Liver (tissue), 9 donors: Measurements from ENCODE around the gene RNF220. TPM values are rescaled to one million over a fixed set of nuclear protein-coding genes. Genes with fewer than 3 reads are reported as not detected.

Experiments
- DNase-seq: peaks from one replicate; pipeline ENCODE4 v3.0.0-alpha.2; 2017; ENCODE audit warnings: low spot score
- H3K27ac ChIP-seq, 2 donors: one replicate each; pipeline ENCODE4 v1.7.0; 2013; ENCODE audit warnings: inconsistent platforms in 2 of 2, low read length in 2 of 2, control low read depth in 1 of 2, low read depth in 1 of 2, mild to moderate bottlenecking in 1 of 2
- H3K27me3 ChIP-seq, 4 donors: one replicate each; pipeline versions ENCODE4 v1.6.1 to v1.7.0; 2013; ENCODE audit warnings: low read length in 3 of 4, inconsistent platforms in 1 of 4, mild to moderate bottlenecking in 1 of 4, moderate library complexity in 1 of 4; ENCODE audit not compliant: control insufficient read depth in 4 of 4, insufficient read depth in 4 of 4
- H3K36me3 ChIP-seq, 4 donors: one replicate each; pipeline versions ENCODE4 v1.6.1 to v1.7.0; 2013; ENCODE audit warnings: low read length in 3 of 4, mild to moderate bottlenecking in 3 of 4, low read depth in 1 of 4, moderate library complexity in 1 of 4; ENCODE audit not compliant: control insufficient read depth in 4 of 4, insufficient read depth in 3 of 4
- H3K4me1 ChIP-seq, 4 donors: one replicate each; pipeline versions ENCODE4 v1.6.1 to v1.7.0; 2013; ENCODE audit warnings: low read length in 3 of 4, mild to moderate bottlenecking in 3 of 4, moderate library complexity in 1 of 4; ENCODE audit not compliant: control insufficient read depth in 4 of 4, insufficient read depth in 4 of 4
- H3K4me3 ChIP-seq, 3 donors: one replicate each; pipeline versions ENCODE4 v1.6.1 to v1.7.0; 2013; ENCODE audit warnings: low read length in 3 of 3, control low read depth in 1 of 3, low read depth in 1 of 3, mild to moderate bottlenecking in 1 of 3
- H3K9ac ChIP-seq, 2 donors: one replicate each; pipeline ENCODE4 v1.7.0; 2013; ENCODE audit warnings: low read length in 2 of 2, mild to moderate bottlenecking in 2 of 2, moderate library complexity in 2 of 2, control low read depth in 1 of 2, low read depth in 1 of 2
- H3K9me3 ChIP-seq, 4 donors: one replicate each; pipeline versions ENCODE4 v1.6.1 to v1.7.0; 2013; ENCODE audit warnings: low read length in 3 of 4; ENCODE audit not compliant: control insufficient read depth in 4 of 4
- ATF3 ChIP-seq: IDR thresholded peaks from 2 replicates; pipeline ENCODE4 v1.6.1; 2016; ENCODE audit warnings: antibody characterized with exemption
- CTCF ChIP-seq: fragments of 150-350 bp; IDR thresholded peaks from 2 replicates; pipeline ENCODE4 v1.5.1; 2017; ENCODE audit warnings: improper control_type of control experiment, low read depth, low read length; ENCODE audit not compliant: missing input control
- EGR1 ChIP-seq, 2 donors: IDR thresholded peaks; 2 replicates each; pipeline ENCODE4 v1.6.1; 2016 to 2018; ENCODE audit warnings: antibody characterized with exemption in 2 of 2, low read depth in 2 of 2
- FOXA1 ChIP-seq: IDR thresholded peaks from 2 replicates; pipeline ENCODE4 v1.6.1; 2016; ENCODE audit warnings: antibody characterized with exemption
- FOXA2 ChIP-seq: IDR thresholded peaks from 2 replicates; pipeline ENCODE4 v1.6.1; 2016; ENCODE audit warnings: antibody characterized with exemption
- GABPA ChIP-seq, 2 donors: IDR thresholded peaks in 1 of 2; conservative IDR thresholded peaks in 1 of 2; 2 replicates each; pipeline ENCODE4 v1.6.1; 2016; ENCODE audit warnings: antibody characterized with exemption in 2 of 2, mild to moderate bottlenecking in 1 of 2, moderate library complexity in 1 of 2
- HNF4A ChIP-seq, 2 donors: conservative IDR thresholded peaks; 2 replicates each; pipeline ENCODE4 v1.6.1; 2016; ENCODE audit warnings: antibody characterized with exemption in 2 of 2, mild to moderate bottlenecking in 2 of 2
- HNF4G ChIP-seq: IDR thresholded peaks from 2 replicates; pipeline ENCODE4 v1.6.1; 2016; ENCODE audit warnings: antibody characterized with exemption
- JUND ChIP-seq, 2 donors: IDR thresholded peaks; 2 replicates each; pipeline ENCODE4 v1.6.1; 2016; ENCODE audit warnings: antibody characterized with exemption in 2 of 2
- NR2F2 ChIP-seq: IDR thresholded peaks from 2 replicates; pipeline ENCODE4 v1.6.1; 2016; ENCODE audit warnings: antibody characterized with exemption
- RAD21 ChIP-seq, 2 donors: IDR thresholded peaks; 2 replicates each; pipeline ENCODE4 v1.6.1; 2016; ENCODE audit warnings: antibody characterized with exemption in 2 of 2, mild to moderate bottlenecking in 2 of 2
- REST ChIP-seq: IDR thresholded peaks from 2 replicates; pipeline ENCODE4 v1.6.1; 2016; ENCODE audit warnings: antibody characterized with exemption, mild to moderate bottlenecking
- RXRA ChIP-seq, 2 donors: IDR thresholded peaks; 2 replicates each; pipeline ENCODE4 v1.6.1; 2017 to 2018; ENCODE audit warnings: antibody characterized with exemption in 2 of 2, mild to moderate bottlenecking in 1 of 2
- SP1 ChIP-seq: IDR thresholded peaks from 2 replicates; pipeline ENCODE4 v1.6.1; 2018; ENCODE audit warnings: antibody characterized with exemption, mild to moderate bottlenecking
- TAF1 ChIP-seq: conservative IDR thresholded peaks from 2 replicates; pipeline ENCODE4 v1.6.1; 2016; ENCODE audit warnings: antibody characterized with exemption, mild to moderate bottlenecking
- YY1 ChIP-seq: IDR thresholded peaks from 2 replicates; pipeline ENCODE4 v1.6.1; 2016; ENCODE audit warnings: antibody characterized with exemption, mild to moderate bottlenecking
- ZBTB33 ChIP-seq: IDR thresholded peaks from 2 replicates; pipeline ENCODE4 v1.6.1; 2016; ENCODE audit warnings: antibody characterized with exemption
- WGBS: extraction: QIAGEN DNeasy Blood & Tissue Kit; methylation state at CpG from one replicate; pipeline ENCODE4 v1.1.7; 2013; 5-methylcytosine and 5-hydroxymethylcytosine counted together
- polyA plus RNA-seq, 2 donors: library from polyadenylated mRNA; stranded (reverse) in 1 of 2; unstranded in 1 of 2; fragments of 200-250 nt in 1 of 2; fragments of >200 nt in 1 of 2; fragmentation: Nextera tagmentation in 1 of 2; extraction: Ambion mirVana in 1 of 2; gene quantifications; one replicate each; pipeline versions ENCODE4 v1.2.1 to v1.2.3, GENCODE V29; 2013 to 2015
- total RNA-seq, 2 donors: library from RNA; depleted of rRNA; stranded (reverse); fragments of >200 nt; gene quantifications; one replicate each; pipeline ENCODE4 v1.2.3, GENCODE V29; 2014
- TF ChIP-seq, protein P1 (sequence below): IDR thresholded peaks from 2 replicates; pipeline ENCODE4 v1.6.1; 2016; ENCODE audit warnings: antibody characterized with exemption
- donor health status: healthy.
- donor health status: healthy.
- donor health status: healthy.
- donor health status: healthy.
- donor health status: healthy.

RNF220 gene
- total and polyA plus RNA-seq, 4 donors = 18.2 to 35.8 (median 26.1) TPM

- H3K36me3 ChIP-seq = no peaks in the 10 kb centered on the region
- H3K27ac ChIP-seq = no peak overlapping the region
- peaks cover 0 to 2% (median 0%) of the 10 kb centered on the region in 4 donors for H3K27me3 ChIP-seq
- no peaks in the 10 kb centered on the region for H3K9me3 ChIP-seq
- no peak for DNase-seq
- no peak overlapping the region for H3K4me3 ChIP-seq
- 32% methylated on average over 2 of the region's 2 CpGs for WGBS
- no peaks in the 10 kb centered on the region for H3K4me1 ChIP-seq
- H3K9ac ChIP-seq = no peak overlapping the region
- TF ChIP-seq JUND (IDR thresholded peaks at IDR 0.05) = no peak
- no peak for TF ChIP-seq EGR1 (IDR thresholded peaks at IDR 0.05; ENCODE audit: low read depth in 2 of 2)
- TF ChIP-seq RXRA (IDR thresholded peaks at IDR 0.05) = no peak
- no peak for TF ChIP-seq GABPA (IDR thresholded peaks at IDR 0.05 in 1 of 2, conservative IDR thresholded peaks at IDR 0.05 in 1 of 2)
- no peak for TF ChIP-seq TAF1
- no peak for TF ChIP-seq RAD21 (IDR thresholded peaks at IDR 0.05)
- no peak for TF ChIP-seq FOXA1
- TF ChIP-seq HNF4G = no peak
- TF ChIP-seq FOXA2 = no peak
- TF ChIP-seq, protein P1, sequence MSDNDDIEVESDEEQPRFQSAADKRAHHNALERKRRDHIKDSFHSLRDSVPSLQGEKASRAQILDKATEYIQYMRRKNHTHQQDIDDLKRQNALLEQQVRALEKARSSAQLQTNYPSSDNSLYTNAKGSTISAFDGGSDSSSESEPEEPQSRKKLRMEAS = no peak
- no peak for TF ChIP-seq ZBTB33
- no peak for TF ChIP-seq ATF3
- no peak for TF ChIP-seq NR2F2
- TF ChIP-seq YY1 = no peak
- no peak for TF ChIP-seq CTCF
- TF ChIP-seq HNF4A (conservative IDR thresholded peaks at IDR 0.05) = no peak
- TF ChIP-seq SP1 = no peak
- no peak for TF ChIP-seq REST
Observed at GRCh38 chr1:44514673-44515072, 109.6 kb downstream of the RNF220 start.
